HPDE6-E6E7 (cell line): Measurements from ENCODE around the gene FAM236A.
"Not testable (repeated sequence)": the region's sequence is repeated elsewhere in the genome, so short reads cannot be mapped to it uniquely, and the experiment has no call there.

Experiments
- DNase-seq: peaks from one replicate; pipeline ENCODE4 v3.0.0; 2011; ENCODE audit warnings: missing footprints; ENCODE audit errors: extremely low spot score

The FAM236A gene

DNA sequence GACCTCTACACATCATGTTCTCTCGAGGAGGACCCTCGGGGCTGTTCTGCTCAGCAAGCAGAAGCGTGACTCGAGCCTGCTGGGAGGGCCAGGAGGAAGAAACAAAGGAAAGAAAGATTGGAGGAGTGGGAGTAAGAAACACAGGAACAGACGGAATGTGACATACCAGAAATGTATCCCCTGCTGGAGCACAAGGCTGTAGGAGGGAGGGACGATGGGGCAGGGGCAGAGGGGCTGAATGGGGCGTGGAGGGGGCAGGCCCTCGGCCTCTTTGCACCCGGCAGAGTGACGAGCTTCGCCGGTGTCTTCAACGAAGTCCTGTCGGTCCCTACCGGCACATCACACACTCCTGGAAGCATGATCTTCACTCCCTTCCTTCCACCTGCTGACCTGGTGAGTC is at the start of gene FAM236A:
FAM236A (plus strand) TSS at position 301 of the 400 bp plus-strand sequence; CDS start at position 358, 57 bp downstream.
- not testable (repeated sequence) for DNase-seq

DNA sequence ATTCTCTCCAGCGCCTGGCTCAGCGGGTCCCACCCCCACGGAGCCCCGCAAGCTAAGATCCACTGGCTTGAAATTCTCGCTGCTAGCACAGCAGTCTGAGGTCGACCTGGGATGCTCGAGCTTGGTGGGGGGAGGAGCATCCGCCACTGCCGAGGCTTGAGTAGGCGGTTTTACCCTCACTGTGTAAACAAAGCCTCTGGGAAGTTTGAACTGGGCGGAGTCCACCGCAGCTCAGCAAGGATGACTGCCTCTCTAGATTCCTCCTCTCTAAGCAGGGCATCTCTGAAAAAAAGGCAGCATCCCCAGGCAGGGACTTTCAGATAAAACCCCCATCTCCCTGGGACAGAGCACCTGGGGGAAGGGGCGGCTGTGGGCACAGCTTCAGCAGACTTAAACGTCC is 48.3 kb upstream of the FAM236A start:
- DNase-seq: not testable (repeated sequence)

DNA sequence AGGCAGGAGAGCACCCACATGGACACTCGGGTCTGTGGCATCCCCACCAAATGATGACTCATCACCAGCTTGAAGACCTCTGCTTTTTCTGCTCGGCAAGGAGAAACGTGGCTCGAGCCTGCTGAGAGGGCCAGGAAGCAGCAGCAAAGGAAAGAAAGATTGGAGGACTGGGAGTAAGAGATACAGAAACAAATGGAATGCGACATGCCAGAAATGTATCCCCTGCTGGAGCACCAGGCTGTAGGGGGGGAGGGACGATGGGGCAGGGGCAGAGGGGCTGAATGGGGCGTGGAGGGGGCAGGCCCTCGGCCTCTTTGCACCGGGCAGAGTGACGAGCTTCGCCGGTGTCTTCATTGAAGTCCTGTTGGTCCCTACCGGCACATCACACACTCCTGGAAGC is 25.7 kb upstream of the FAM236A start, which contains the start of gene FAM236C:
FAM236C (plus strand) TSS at position 301 of the 400 bp plus-strand sequence. CDS start 100 bp downstream, outside the sequence.
- DNase-seq: not testable (repeated sequence)

DNA sequence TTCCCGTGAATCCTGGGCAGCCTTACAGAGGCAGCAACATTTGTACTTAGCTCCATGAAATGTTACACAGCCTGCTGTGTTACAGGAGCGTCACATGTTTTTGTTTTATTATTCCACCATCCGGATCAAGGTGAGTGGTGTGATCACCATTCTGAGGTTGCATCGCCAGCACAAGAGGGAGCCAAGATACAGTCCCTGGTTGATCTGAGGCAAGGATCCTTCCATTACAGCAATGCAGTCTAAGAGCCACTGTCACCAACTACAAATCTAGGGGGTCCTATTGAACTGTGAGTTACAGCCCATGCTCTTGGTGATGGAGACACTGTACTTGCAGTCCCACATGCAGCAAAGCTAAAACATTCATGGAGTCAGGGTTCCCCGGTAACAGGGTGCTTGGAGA is 21.9 kb upstream of the FAM236A start:
- DNase-seq: not testable (repeated sequence)

DNA sequence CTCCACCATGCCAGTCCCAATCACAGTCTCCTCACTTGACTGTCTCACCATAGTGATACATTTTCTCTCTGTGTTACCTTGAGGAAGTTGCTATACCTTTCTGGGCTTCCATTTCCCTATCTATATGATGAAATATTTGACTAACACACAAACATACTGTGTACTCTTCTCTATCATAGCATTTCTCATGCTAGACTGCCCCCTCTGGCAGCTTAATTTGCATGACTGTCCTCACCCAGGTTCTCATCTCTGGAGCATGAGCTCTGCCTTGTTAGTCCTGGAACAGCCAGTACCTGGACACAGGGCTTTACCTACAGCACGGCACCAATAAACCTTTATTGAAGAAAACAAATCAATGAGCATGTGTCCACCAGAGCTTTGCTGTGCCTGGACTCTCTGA is 5.7 kb upstream of the FAM236A start:
- not testable (repeated sequence) for DNase-seq

DNA sequence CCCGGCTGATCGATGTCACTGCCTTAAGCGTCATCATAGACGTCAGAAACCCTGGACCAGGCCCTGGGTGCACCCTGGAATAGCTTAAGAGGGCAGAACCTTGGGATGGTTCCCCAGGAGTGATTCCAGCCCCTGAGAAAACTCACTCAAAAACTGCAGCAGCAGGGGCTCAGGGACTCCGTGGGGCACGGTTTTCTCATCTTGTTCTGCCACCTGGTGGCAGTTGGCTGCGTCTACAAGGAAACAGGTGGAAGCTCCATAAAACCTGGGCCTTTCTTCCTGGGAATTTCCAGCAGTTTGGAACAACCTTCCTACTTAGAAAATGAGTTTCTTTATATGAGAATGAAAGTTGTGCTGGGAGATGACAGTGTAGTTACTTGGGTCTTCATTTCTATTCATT is 1.6 kb upstream of the FAM236A start:
- not testable (repeated sequence) for DNase-seq

DNA sequence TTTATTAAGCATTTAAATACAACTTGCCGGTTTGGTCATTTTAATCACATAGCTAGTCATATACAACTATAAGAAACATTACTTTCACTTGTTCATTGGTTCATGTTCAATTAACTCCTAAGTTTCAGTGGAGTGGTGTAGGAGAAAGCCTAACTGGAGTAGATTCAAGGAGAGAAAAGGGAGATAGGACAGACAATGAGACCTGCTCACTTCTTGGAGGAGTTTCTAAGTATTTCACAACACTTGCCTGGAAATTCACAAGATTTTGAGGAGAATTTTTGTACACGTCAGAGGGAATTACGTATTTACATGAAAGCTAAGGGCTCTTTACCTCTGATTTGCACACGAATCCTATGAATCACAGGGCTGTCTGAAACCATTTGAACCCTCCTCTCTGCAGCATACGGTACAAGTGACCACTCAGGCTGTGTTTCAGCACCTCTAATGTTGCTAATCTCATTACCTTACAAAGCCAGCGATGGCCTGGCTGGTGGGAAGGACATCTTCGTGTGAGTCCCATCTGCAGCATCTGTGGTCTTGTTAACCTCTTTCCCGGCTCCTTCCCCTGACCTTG is 1.0 kb upstream of the FAM236A start:
- not testable (repeated sequence) for DNase-seq

DNA sequence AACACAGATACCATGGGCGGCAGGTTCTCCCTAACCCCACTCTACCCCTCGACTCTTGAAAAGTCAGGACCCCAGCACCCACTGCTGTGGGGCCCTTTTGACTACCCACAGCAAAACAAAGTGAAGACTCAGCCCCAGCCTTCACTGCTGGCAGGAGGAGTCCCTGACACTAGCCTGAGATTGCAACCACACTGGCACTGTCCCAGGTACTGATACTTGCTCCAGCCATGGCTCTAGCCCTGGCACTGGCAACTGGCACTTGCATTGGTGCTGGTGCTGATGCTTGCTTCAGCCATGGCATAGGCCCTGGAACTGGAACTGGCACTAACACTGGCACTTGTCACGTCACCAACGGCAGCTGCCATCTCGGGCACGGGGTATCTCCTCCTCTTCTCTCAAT is 4.3 kb downstream of the FAM236A start:
- DNase-seq: not testable (repeated sequence)

- DNase-seq: not testable (repeated sequence)
Observed at GRCh38 chrX:72943035-72943818, 5.2 kb downstream of the FAM236A start.

GRCh38 chrX:72943819-72944169 is 5.8 kb downstream of the FAM236A start, which contains the start of gene DMRTC1:
Gene DMRTC1, minus strand, starts transcription at chrX:72943837. Its CDS starts 68,143 bp downstream, at chrX:72875694.
- DNase-seq: not testable (repeated sequence)

- not testable (repeated sequence) for DNase-seq
Observed at GRCh38 chrX:72959971-72960370, 22.0 kb downstream of the FAM236A start.

- not testable (repeated sequence) for DNase-seq
Observed at GRCh38 chrX:72971859-72972258, 33.9 kb downstream of the FAM236A start.

DNA sequence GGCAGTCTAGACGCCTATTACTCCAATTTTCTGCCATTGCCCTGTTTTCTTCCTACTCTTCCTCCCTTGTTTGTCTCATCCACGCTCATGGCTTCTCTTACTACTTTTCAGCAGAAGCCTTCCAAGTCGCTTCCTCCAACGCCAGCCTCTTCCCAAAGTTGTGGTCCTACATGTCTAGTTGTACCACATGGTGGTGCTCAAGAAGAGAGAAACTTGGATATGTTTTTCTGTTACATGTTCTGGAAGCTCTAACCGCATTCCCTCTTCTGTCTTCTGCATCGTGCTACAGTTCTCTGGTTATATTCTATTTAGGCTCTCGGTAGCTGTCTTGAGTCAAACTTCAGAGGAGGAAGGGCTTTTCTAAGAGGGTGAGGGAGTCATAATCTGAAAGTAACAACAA is 36.9 kb downstream of the FAM236A start:
- not testable (repeated sequence) for DNase-seq

DNA sequence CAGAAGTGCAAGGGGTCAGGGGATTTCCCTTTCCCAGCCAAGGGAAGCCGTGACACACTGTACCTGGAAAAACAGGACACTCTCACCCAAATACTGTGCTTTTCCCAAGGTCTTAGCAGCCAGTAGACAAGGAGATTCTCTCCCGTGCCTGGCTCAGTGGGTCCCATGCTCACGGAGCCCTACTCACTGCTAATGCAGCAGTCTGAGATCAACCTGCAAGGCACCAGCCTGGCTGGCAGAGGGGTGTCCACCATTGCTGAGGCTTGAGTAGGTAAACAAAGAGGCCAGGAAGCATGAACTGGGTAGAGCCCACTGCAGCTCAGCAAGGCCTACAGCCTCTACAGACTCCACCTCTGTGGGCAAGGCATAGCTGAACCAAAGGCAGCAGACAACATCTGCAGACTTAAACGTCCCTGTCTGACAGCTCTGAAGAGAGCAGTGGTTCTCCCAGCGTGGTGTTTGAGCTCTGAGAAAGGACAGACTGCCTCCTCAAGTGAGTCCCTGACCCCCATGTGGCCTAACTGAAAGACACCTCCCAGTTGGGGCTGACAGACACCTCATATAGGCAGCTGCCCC is 43.0 kb downstream of the FAM236A start:
- DNase-seq: not testable (repeated sequence)
